Measurements from ENCODE around the gene TPCN1.
A peak's percentile ranks its signal among the peaks of the same experiment; 100 is the strongest.

DNA sequence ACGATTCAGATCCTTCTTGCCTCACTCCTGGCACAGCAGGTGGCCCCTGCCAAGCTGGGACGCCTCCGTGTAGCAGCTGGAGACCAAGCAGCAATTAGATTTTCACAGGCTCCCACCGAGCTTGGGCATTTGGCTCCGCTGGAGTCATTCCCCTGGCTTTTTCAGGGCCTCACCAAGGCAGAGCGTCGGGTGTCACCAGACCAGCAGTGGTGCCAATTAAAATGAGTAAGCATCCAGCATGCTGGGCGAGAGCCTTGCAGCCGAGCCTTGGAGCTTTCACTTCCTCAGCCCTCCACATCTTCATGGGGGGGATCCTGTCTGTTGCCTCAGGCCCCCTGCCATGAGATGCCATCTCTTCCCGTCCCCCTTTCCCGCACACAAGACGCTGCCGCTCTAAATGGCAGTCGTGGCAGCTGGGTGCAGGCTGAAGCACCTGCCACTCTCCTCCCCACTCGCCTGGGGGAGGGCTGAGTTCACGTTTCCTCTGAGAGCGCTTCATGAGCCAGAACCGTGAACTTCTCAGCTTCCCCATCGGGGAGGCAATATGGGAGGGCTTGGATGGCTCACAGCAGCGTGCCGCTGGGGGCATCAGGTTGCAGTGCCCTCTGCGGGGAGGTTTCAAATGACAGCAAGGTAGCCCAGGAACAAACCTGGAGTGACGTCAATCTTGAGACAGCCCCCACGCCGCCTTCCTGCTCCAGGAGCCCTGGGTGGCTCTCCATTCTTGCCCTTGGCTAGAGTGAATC is 11.7 kb downstream of the TPCN1 start:
- TF ChIP-seq, protein P1, sequence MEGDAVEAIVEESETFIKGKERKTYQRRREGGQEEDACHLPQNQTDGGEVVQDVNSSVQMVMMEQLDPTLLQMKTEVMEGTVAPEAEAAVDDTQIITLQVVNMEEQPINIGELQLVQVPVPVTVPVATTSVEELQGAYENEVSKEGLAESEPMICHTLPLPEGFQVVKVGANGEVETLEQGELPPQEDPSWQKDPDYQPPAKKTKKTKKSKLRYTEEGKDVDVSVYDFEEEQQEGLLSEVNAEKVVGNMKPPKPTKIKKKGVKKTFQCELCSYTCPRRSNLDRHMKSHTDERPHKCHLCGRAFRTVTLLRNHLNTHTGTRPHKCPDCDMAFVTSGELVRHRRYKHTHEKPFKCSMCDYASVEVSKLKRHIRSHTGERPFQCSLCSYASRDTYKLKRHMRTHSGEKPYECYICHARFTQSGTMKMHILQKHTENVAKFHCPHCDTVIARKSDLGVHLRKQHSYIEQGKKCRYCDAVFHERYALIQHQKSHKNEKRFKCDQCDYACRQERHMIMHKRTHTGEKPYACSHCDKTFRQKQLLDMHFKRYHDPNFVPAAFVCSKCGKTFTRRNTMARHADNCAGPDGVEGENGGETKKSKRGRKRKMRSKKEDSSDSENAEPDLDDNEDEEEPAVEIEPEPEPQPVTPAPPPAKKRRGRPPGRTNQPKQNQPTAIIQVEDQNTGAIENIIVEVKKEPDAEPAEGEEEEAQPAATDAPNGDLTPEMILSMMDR (IDR thresholded peaks at IDR 0.05), result peak in 3 of 6 experiments; percentile 19 to 35 (median 24)
- no peak for TF ChIP-seq POLR2A (IDR thresholded peaks at IDR 0.05)

Data from Peyer's patch (tissue), 4 donors.